ENCODE results near the gene DIDO1.
"Not testable (repeated sequence)": the region's sequence is repeated elsewhere in the genome, so short reads cannot be mapped to it uniquely, and the experiment has no call there.

DIDO1 gene

GRCh38 chr20:62929051-62929538 lies 2.8 kb upstream of the DIDO1 start:
- peak; percentile 23 to 27 for DNase-seq (ENCODE audit: low read depth in 2 of 2)

- DNase-seq (ENCODE audit: low read depth in 2 of 2) = no peak
These were observed 2.1 kb upstream of the DIDO1 start for GRCh38 chr20:62928246-62928939.

- DNase-seq (ENCODE audit: low read depth in 2 of 2) = no peak
These were observed 912 bp upstream of the DIDO1 start for GRCh38 chr20:62927128-62927705.

GRCh38 chr20:62925420-62926228 lies 681 bp downstream of the DIDO1 start:
- no peak for DNase-seq (ENCODE audit: low read depth in 2 of 2)

GRCh38 chr20:62925076-62925419 lies 1.3 kb downstream of the DIDO1 start:
- no peak for DNase-seq (ENCODE audit: low read depth in 2 of 2)

GRCh38 chr20:62924442-62925075 lies 1.7 kb downstream of the DIDO1 start:
- no peak for DNase-seq (ENCODE audit: low read depth in 2 of 2)

- DNase-seq (ENCODE audit: low read depth in 2 of 2) = no peak
These were observed 2.5 kb downstream of the DIDO1 start for GRCh38 chr20:62923669-62924441.

- not testable (repeated sequence) for DNase-seq (ENCODE audit: low read depth in 2 of 2)
These were observed 3.1 kb downstream of the DIDO1 start for GRCh38 chr20:62923059-62923668.

- DNase-seq (ENCODE audit: low read depth in 2 of 2) = peak in 1 of 2 donors; percentile 26
These were observed 3.8 kb downstream of the DIDO1 start for GRCh38 chr20:62922451-62922921.

GRCh38 chr20:62921119-62921687 lies 5.1 kb downstream of the DIDO1 start:
- peak; percentile 21 to 34 for DNase-seq (ENCODE audit: low read depth in 2 of 2)

- no peak for DNase-seq (ENCODE audit: low read depth in 2 of 2)
These were observed 6.2 kb downstream of the DIDO1 start for GRCh38 chr20:62920039-62920645.

- DNase-seq (ENCODE audit: low read depth in 2 of 2) = peak; percentile 23 to 25
These were observed 7.5 kb downstream of the DIDO1 start for GRCh38 chr20:62918831-62919230.

GRCh38 chr20:62918147-62918546 lies 8.2 kb downstream of the DIDO1 start:
- no peak for DNase-seq (ENCODE audit: low read depth in 2 of 2)

GRCh38 chr20:62917720-62918119 lies 8.6 kb downstream of the DIDO1 start:
- DNase-seq (ENCODE audit: low read depth in 2 of 2) = no peak

- no peak for DNase-seq (ENCODE audit: low read depth in 2 of 2)
These were observed 9.4 kb downstream of the DIDO1 start for GRCh38 chr20:62916703-62917476.

GRCh38 chr20:62914970-62915457 lies 11.3 kb downstream of the DIDO1 start:
- DNase-seq (ENCODE audit: low read depth in 2 of 2) = no peak

GRCh38 chr20:62914436-62914835 lies 11.9 kb downstream of the DIDO1 start:
- no peak for DNase-seq (ENCODE audit: low read depth in 2 of 2)

- no peak for DNase-seq (ENCODE audit: low read depth in 2 of 2)
These were observed 13.2 kb downstream of the DIDO1 start for GRCh38 chr20:62913043-62913630.

All from stimulated activated CD8-positive, alpha-beta memory T cell treated with anti-CD3 and anti-CD28 coated beads, Interleukin-7, amount 100 ng/mL, for 1 hour (primary cell).